Smooth muscle cell (in vitro differentiated cells): Measurements from ENCODE around the gene OTUD7B. TPM values are rescaled to one million over a fixed set of nuclear protein-coding genes. Genes with fewer than 3 reads are reported as not detected.

Source experiments
- DNase-seq: peaks from one replicate; lab custom pipeline; 2025; ENCODE audit not compliant: unreplicated experiment; lab: John Stamatoyannopoulos, UW
- H2AFZ ChIP-seq: fragments of 200-600 bp; sonication (generic); 2 replicates; pipeline ENCODE4 v1.6.0; 2016; ENCODE audit warnings: antibody characterized with exemption, low read depth, mild to moderate bottlenecking
- H3F3A ChIP-seq: fragments of 200-600 bp; sonication (generic); 2 replicates; pipeline ENCODE4 v1.6.0; 2017; ENCODE audit warnings: antibody characterized with exemption, low read depth
- H3K27ac ChIP-seq: fragments of 200-600 bp; sonication (generic); 2 replicates; pipeline ENCODE4 v1.5.1; 2016; ENCODE audit warnings: low read depth, mild to moderate bottlenecking
- H3K27me3 ChIP-seq: fragments of 200-600 bp; sonication (generic); 2 replicates; pipeline ENCODE4 v1.6.1; 2016; ENCODE audit warnings: low read depth, mild to moderate bottlenecking
- H3K36me3 ChIP-seq: fragments of 200-600 bp; sonication (generic); 2 replicates; pipeline ENCODE4 v1.5.1; 2016; ENCODE audit warnings: low read depth
- H3K4me1 ChIP-seq: fragments of 200-600 bp; sonication (generic); 2 replicates; pipeline ENCODE4 v1.5.1; 2016; ENCODE audit warnings: low read depth
- H3K4me2 ChIP-seq: fragments of 200-600 bp; sonication (generic); 2 replicates; pipeline ENCODE4 v1.6.0; 2016; ENCODE audit warnings: mild to moderate bottlenecking
- H3K4me3 ChIP-seq: fragments of 200-600 bp; sonication (generic); 2 replicates; pipeline ENCODE4 v1.5.1; 2016; ENCODE audit warnings: mild to moderate bottlenecking
- H3K79me2 ChIP-seq: fragments of 200-600 bp; sonication (generic); 2 replicates; pipeline ENCODE4 v1.6.0; 2016; ENCODE audit warnings: low read depth, mild to moderate bottlenecking
- H3K9ac ChIP-seq: fragments of 200-600 bp; sonication (generic); 2 replicates; pipeline ENCODE4 v1.6.0; 2016; ENCODE audit warnings: low read depth
- H3K9me3 ChIP-seq: fragments of 200-600 bp; sonication (generic); replicated peaks from 2 replicates; pipeline ENCODE4 v1.5.1; 2016; ENCODE audit warnings: low read depth
- H4K20me1 ChIP-seq: fragments of 200-600 bp; sonication (generic); 2 replicates; pipeline ENCODE4 v1.6.0; 2016; ENCODE audit warnings: low read depth
- CTCF ChIP-seq: fragments of 200-600 bp; sonication (generic); IDR thresholded peaks from 2 replicates; pipeline ENCODE4 v1.5.1; 2017; ENCODE audit warnings: borderline replicate concordance, mild to moderate bottlenecking, antibody characterized with exemption; ENCODE audit not compliant: insufficient read depth, poor library complexity, severe bottlenecking
- WGBS: methylation state at CpG from one replicate; pipeline ENCODE4 v1.1.7; 2016; ENCODE audit warnings: low lambda C conversion rate; 5-methylcytosine and 5-hydroxymethylcytosine counted together
- polyA plus RNA-seq: library from polyadenylated mRNA; unstranded; fragments of >200 nt; fragmentation: Nextera tagmentation; extraction: Ambion mirVana; gene quantifications from 2 replicates; pipeline ENCODE4 v1.2.1, GENCODE V29; 2016
- total RNA-seq: library from RNA; depleted of rRNA; stranded (reverse); fragments of >200 nt; gene quantifications from 2 replicates; pipeline ENCODE4 v1.2.3, GENCODE V29; 2014

The OTUD7B gene
- total and polyA plus RNA-seq, 2 experiments from 2014 or later: 1.9 to 16.1 TPM

- peaks cover 60% of the 10 kb centered on the region for H3K79me2 ChIP-seq
Observed at GRCh38 chr1:149977345-149977744, 33.2 kb downstream of the OTUD7B start.

GRCh38 chr1:149972547-149972946 is 38.0 kb downstream of the OTUD7B start:
- no peak overlapping the region for H3K9ac ChIP-seq
- H3K27ac ChIP-seq: no peak overlapping the region
- no peaks in the 10 kb centered on the region for H3K9me3 ChIP-seq
- WGBS: 97% methylated on average over 2 of the region's 2 CpGs
- H3K79me2 ChIP-seq: peaks cover 12% of the 10 kb centered on the region
- H2AFZ ChIP-seq: no peak overlapping the region
- peaks cover 17% of the 10 kb centered on the region for H3K36me3 ChIP-seq
- H3F3A ChIP-seq: no peaks in the 10 kb centered on the region
- H3K4me1 ChIP-seq: no peaks in the 10 kb centered on the region
- H3K27me3 ChIP-seq: no peaks in the 10 kb centered on the region
- no peak for TF ChIP-seq CTCF
- no peak overlapping the region for H3K4me2 ChIP-seq
- DNase-seq: no peak
- peaks cover 11% of the 10 kb centered on the region for H4K20me1 ChIP-seq
- no peak overlapping the region for H3K4me3 ChIP-seq

More at GRCh38 chr1:149977345-149977744, 33.2 kb downstream of the OTUD7B start:
- Histone ChIP-seq H3K27me3 (no peaks in the 10 kb centered on the region), H3K4me2 (no peak overlapping the region), H2AFZ (no peak overlapping the region), H3K36me3 (peaks cover 11% of the 10 kb centered on the region), H3K9ac (no peak overlapping the region), H3K4me1 (no peaks in the 10 kb centered on the region), H4K20me1 (peaks cover 40% of the 10 kb centered on the region), H3K9me3 (no peaks in the 10 kb centered on the region), H3K4me3 (no peak overlapping the region), H3F3A (no peaks in the 10 kb centered on the region), H3K27ac (no peak overlapping the region)
- DNase-seq: no peak
- WGBS: 99% methylated on average over 3 of the region's 3 CpGs
- no peak for TF ChIP-seq CTCF

GRCh38 chr1:149967646-149968045 is 42.9 kb downstream of the OTUD7B start:
- TF ChIP-seq CTCF: no peak
- H3K4me3 ChIP-seq: no peak overlapping the region
- H3F3A ChIP-seq: peaks cover 11% of the 10 kb centered on the region
- H3K4me2 ChIP-seq: no peak overlapping the region
- H3K36me3 ChIP-seq: peaks cover 12% of the 10 kb centered on the region
- no peak for DNase-seq
- H3K9ac ChIP-seq: no peak overlapping the region
- H3K9me3 ChIP-seq: no peaks in the 10 kb centered on the region
- H3K27me3 ChIP-seq: no peaks in the 10 kb centered on the region
- no peak overlapping the region for H2AFZ ChIP-seq
- no peak overlapping the region for H3K27ac ChIP-seq
- no peaks in the 10 kb centered on the region for H3K4me1 ChIP-seq
- no peaks in the 10 kb centered on the region for H3K79me2 ChIP-seq
- peaks cover 7% of the 10 kb centered on the region for H4K20me1 ChIP-seq

- WGBS: 89% methylated on average over 3 of the region's 3 CpGs
- no peaks in the 10 kb centered on the region for H3K4me1 ChIP-seq
- H3F3A ChIP-seq: peaks cover 11% of the 10 kb centered on the region
- H2AFZ ChIP-seq: no peak overlapping the region
- H3K9ac ChIP-seq: no peak overlapping the region
- no peak overlapping the region for H3K4me2 ChIP-seq
- no peaks in the 10 kb centered on the region for H3K79me2 ChIP-seq
- H3K36me3 ChIP-seq: peaks cover 12% of the 10 kb centered on the region
- no peaks in the 10 kb centered on the region for H3K27me3 ChIP-seq
- no peak for TF ChIP-seq CTCF
- peaks cover 7% of the 10 kb centered on the region for H4K20me1 ChIP-seq
- H3K4me3 ChIP-seq: no peak overlapping the region
- DNase-seq: no peak
- H3K9me3 ChIP-seq: no peaks in the 10 kb centered on the region
- no peak overlapping the region for H3K27ac ChIP-seq
Observed at GRCh38 chr1:149967041-149967440, 43.5 kb downstream of the OTUD7B start.
